CD4-positive, alpha-beta T cell (primary cell): ENCODE measurements around the gene CCDC187. TPM values are rescaled to one million over a fixed set of nuclear protein-coding genes. Genes with fewer than 3 reads are reported as not detected.

ENCODE experiments used
- ATAC-seq: fragments of 200-7000 bp; cut with Tn5 transposase; one replicate; pipeline ENCODE4 v1.10.0; 2022; ENCODE audit warnings: mild to moderate bottlenecking; ENCODE audit not compliant: poor library complexity
- CTCF ChIA-PET: fragments of 350-600 bp; sonication (Branson Sonifier 250); formaldehyde crosslinking; loops from one replicate; lab custom pipeline; 2021; ENCODE audit warnings: antibody characterized with exemption, inconsistent platforms; lab: Charles Lee
- POLR2A ChIA-PET: fragments of 350-600 bp; sonication (Branson Sonifier 250); formaldehyde crosslinking; loops from one replicate; lab custom pipeline; 2021; ENCODE audit warnings: antibody characterized with exemption, inconsistent platforms; lab: Charles Lee
- DNase-seq, 14 experiments: peaks; one replicate each; pipeline ENCODE4 v3.0.0-alpha.2; 2013 to 2020; ENCODE audit warnings: mixed read lengths in 2 of 14
- H3K27ac ChIP-seq, 2 donors: one replicate each; pipeline versions ENCODE4 v1.5.1 to v1.7.0; 2013; ENCODE audit warnings: low read length in 2 of 2, low read depth in 1 of 2, mild to moderate bottlenecking in 1 of 2
- H3K27me3 ChIP-seq, 2 experiments: 1 replicate in 1 of 2; 2 replicates in 1 of 2; pipeline versions ENCODE4 v1.6.1 to v1.7.0; 2013; ENCODE audit warnings: low read length in 2 of 2, control low read depth in 1 of 2, mild to moderate bottlenecking in 1 of 2, moderate library complexity in 1 of 2; ENCODE audit not compliant: insufficient read depth in 2 of 2, control insufficient read depth in 1 of 2
- H3K36me3 ChIP-seq: one replicate; pipeline ENCODE4 v1.6.1; 2013; ENCODE audit warnings: low read length, control low read depth; ENCODE audit not compliant: insufficient read depth
- H3K4me1 ChIP-seq: one replicate; pipeline ENCODE4 v1.6.1; 2013; ENCODE audit warnings: low read length, control low read depth; ENCODE audit not compliant: insufficient read depth
- H3K4me3 ChIP-seq: one replicate; pipeline ENCODE4 v1.5.1; 2013; ENCODE audit warnings: mild to moderate bottlenecking, low read length, moderate library complexity
- H3K9me3 ChIP-seq, 2 experiments: 1 replicate in 1 of 2; 2 replicates in 1 of 2; pipeline versions ENCODE4 v1.6.1 to v1.7.0; 2013; ENCODE audit warnings: low read length in 2 of 2, mild to moderate bottlenecking in 2 of 2, control low read depth in 1 of 2, moderate library complexity in 1 of 2; ENCODE audit not compliant: control insufficient read depth in 1 of 2, insufficient read depth in 1 of 2
- H3K27ac Mint-ChIP-seq: one replicate; pipeline ENCODE4 v1.8.0; 2020; ENCODE audit warnings: mixed read lengths
- H3K27me3 Mint-ChIP-seq: one replicate; pipeline ENCODE4 v1.8.0; 2021; ENCODE audit warnings: mixed read lengths
- H3K36me3 Mint-ChIP-seq: one replicate; pipeline ENCODE4 v1.8.0; 2021; ENCODE audit warnings: low read depth, mixed read lengths
- H3K4me1 Mint-ChIP-seq: one replicate; pipeline ENCODE4 v1.8.0; 2021; ENCODE audit warnings: low read depth, mixed read lengths
- H3K4me3 Mint-ChIP-seq: one replicate; pipeline ENCODE4 v1.8.0; 2020; ENCODE audit warnings: mild to moderate bottlenecking, mixed read lengths
- H3K9me3 Mint-ChIP-seq: one replicate; pipeline ENCODE4 v1.8.0; 2020; ENCODE audit warnings: mixed read lengths
- CTCF ChIP-seq: fragments of 200-600 bp; IDR thresholded peaks from one replicate; pipeline ENCODE4 v1.8.0; 2022; ENCODE audit warnings: antibody characterized with exemption, mild to moderate bottlenecking
- intact Hi-C, 2 experiments: fragments of 100-400 bp; cut with DNase I in 1 of 2; cut with micrococcal nuclease in 1 of 2; formaldehyde crosslinking; loops; one replicate each; pipeline versions ENCODE4 v1.15.1 to v1.9.0; 2023 to 2025; cut with DNase I, micrococcal nuclease
- total RNA-seq, 174 experiments: library from RNA in 2 of 174; stranded (reverse) in 2 of 174; gene quantifications; one replicate each; pipeline ENCODE4 v1.2.3 and lab custom pipeline; 2021 to 2026

Gene CCDC187
- total RNA-seq, 2 experiments from 2014 or later = not detected

DNA sequence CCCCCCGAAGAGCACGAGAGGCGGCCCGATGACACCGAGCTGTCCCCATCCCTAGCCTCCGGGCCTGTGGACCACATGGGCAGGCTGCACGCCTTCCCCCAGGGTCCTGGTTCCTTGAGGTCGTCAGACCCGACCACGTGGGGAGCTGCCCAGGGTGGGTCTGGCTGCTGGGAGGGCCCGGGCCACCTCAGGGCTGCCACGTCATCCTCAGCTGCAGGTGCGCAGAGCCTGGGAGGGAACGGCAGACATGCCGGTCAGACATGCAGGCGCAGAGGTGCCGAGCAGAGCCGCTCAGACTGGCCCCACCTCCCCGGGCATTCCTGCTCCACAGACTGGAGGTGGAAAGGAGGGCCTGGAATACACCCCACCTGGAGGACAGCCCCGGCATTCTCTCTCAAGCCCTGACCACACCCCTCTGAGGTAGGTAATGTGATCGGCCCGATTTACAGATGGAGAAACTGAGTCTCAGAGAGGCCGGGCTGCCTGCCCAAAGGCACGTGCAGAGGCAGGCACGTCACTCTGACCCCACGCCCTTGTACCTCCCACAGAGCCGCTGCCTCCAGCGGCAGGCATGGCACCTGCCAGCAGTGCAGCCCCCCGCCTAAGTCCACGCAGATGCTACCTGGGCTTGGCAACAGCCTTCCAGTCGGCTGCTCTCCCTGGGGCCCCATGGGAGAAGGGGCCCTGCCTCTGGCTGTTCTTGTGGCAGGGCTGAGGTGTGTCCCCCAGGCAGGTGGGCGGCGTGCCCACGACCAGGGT is 649 bp downstream of the CCDC187 start:
- peaks cover 5% of the 10 kb centered on the region for H3K4me1 Mint-ChIP-seq
- ChIA-PET POLR2A (no interaction called here), CTCF (no interaction called here)
- H3K27me3 ChIP-seq = no peaks in the 10 kb centered on the region
- no peak overlapping the region for H3K27ac ChIP-seq
- intact Hi-C loops = no loop called here
- H3K9me3 ChIP-seq = peaks cover 0 to 6% of the 10 kb centered on the region in 2 experiments
- no peaks in the 10 kb centered on the region for H3K36me3 ChIP-seq
- no peaks in the 10 kb centered on the region for H3K36me3 Mint-ChIP-seq
- no peaks in the 10 kb centered on the region for H3K9me3 Mint-ChIP-seq
- H3K4me3 Mint-ChIP-seq = no peak overlapping the region
- no peak overlapping the region for H3K27ac Mint-ChIP-seq
- H3K4me3 ChIP-seq = no peak overlapping the region
- no peak for TF ChIP-seq CTCF
- H3K27me3 Mint-ChIP-seq = no peaks in the 10 kb centered on the region
- DNase-seq (no peak), ATAC-seq (no peak)
- peaks cover 7% of the 10 kb centered on the region for H3K4me1 ChIP-seq

DNA sequence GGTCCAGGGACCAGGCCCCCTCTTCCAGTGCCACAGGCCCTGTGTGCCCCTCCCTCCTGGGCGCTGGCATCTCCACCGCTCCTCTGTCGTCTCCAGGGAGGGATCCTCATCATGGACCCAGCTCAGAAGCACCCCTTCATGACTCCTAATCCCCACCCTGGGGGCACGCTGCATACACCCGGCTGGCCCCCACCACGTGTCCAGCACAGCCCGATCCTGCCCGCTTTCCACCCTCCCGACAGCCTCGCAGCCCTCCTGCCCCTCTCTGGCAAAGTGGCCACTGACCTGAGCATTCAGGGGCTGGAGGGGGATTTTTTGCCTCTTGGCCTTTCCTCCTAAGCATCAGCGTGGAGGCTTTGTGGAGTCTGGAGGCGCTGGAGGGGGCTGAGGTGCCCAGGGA is 1.4 kb downstream of the CCDC187 start:
- Histone ChIP-seq H3K9me3 (peaks cover 0 to 6% of the 10 kb centered on the region in 2 experiments), H3K4me1 (peaks cover 7% of the 10 kb centered on the region), H3K27me3 (no peaks in the 10 kb centered on the region), H3K27ac (no peak overlapping the region), H3K36me3 (no peaks in the 10 kb centered on the region), H3K4me3 (no peak overlapping the region)
- H3K4me1 Mint-ChIP-seq = peaks cover 5% of the 10 kb centered on the region
- TF ChIP-seq CTCF = no peak
- ChIA-PET CTCF (no interaction called here), POLR2A (no interaction called here)
- ATAC-seq (no peak), DNase-seq (no peak)
- intact Hi-C loops = no loop called here
- no peaks in the 10 kb centered on the region for H3K9me3 Mint-ChIP-seq
- H3K4me3 Mint-ChIP-seq = no peak overlapping the region
- no peak overlapping the region for H3K27ac Mint-ChIP-seq
- no peaks in the 10 kb centered on the region for H3K27me3 Mint-ChIP-seq
- no peaks in the 10 kb centered on the region for H3K36me3 Mint-ChIP-seq

DNA sequence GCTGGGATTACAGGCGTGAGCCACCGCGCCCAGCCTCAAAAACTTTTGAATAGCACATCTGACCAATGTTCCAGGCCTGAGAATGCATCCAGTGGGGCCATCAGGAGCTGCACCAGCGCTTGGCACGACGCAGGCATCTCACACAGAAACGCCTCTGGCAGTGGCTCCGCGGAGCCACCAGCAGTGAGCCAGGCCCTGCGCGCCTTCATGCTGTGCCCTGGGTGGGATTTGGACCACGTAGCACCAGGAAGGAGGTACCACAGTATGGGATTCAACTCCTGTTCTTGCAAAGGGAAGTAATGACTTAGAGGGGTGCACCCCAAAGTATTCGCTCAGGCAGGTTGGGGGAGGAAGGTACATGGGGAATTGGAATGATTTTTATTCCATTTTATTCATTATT is 3.0 kb downstream of the CCDC187 start:
- Mint-ChIP-seq H3K27ac (no peak overlapping the region), H3K27me3 (no peaks in the 10 kb centered on the region), H3K36me3 (no peaks in the 10 kb centered on the region), H3K4me1 (no peaks in the 10 kb centered on the region), H3K9me3 (no peaks in the 10 kb centered on the region), H3K4me3 (no peak overlapping the region)
- DNase-seq (no peak), ATAC-seq (no peak)
- Histone ChIP-seq H3K4me3 (no peak overlapping the region), H3K36me3 (no peaks in the 10 kb centered on the region), H3K27me3 (no peaks in the 10 kb centered on the region), H3K9me3 (no peaks in the 10 kb centered on the region), H3K27ac (no peak overlapping the region), H3K4me1 (no peaks in the 10 kb centered on the region)
- ChIA-PET POLR2A (no interaction called here), CTCF (no interaction called here)
- intact Hi-C loops = no loop called here
- no peak for TF ChIP-seq CTCF
